Measurements from ENCODE around the gene GP1BB. TPM values are rescaled to one million over a fixed set of nuclear protein-coding genes. Genes with fewer than 3 reads are reported as not detected.

Gene GP1BB
- total and polyA plus RNA-seq, 2 of the 13 experiments (the other 11 are each of a cell fraction or from before 2014, with no cell fraction given), result not detected

DNA sequence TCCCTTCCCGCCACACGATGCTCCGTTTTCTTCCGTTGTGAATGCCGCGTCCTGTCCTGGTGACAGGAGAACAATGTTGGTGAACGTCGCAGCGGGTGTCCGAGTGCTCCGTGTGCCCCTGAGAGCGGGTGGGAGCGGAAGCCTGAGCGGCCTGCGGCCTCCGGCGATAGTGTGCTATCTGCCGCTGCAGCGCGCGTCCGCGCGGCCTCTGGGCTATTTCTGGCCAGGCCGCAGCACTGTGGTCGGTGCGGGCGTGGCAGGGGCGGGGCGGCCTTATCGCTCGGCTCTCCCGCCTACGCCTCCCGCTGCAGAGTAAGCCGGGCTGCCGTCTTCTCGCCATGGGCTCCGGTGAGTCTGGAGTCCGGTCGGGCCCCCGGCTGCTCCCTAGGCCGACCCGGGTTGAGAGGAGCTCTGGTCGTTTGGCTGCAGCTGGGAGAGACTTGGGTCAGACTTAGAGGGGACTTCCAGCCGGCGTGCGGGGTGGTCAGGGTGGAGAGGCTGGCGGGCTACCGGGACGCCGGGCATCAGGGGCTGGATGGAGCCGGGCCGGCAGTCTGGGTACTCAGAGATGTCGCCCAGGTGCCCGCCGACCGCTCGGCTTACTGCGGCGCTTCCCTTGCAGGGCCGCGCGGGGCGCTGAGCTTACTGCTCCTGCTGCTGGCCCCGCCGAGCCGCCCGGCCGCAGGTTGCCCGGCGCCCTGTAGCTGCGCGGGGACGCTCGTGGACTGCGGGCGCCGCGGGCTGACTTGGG lies at the start of gene GP1BB (continued):
- TF ChIP-seq SOX6 (IDR thresholded peaks at IDR 0.05) (no peak), SOX6 (CRISPR knock-in tag; IDR thresholded peaks at IDR 0.05) (peak; percentile 52), YEATS4 (CRISPR knock-in tag; IDR thresholded peaks at IDR 0.05; ENCODE audit: borderline replicate concordance) (peak; percentile 16; the same call in 1 of the 2 replicates), ZNF660 (CRISPR knock-in tag; IDR thresholded peaks at IDR 0.05; ENCODE audit: borderline replicate concordance, low read depth) (no peak), NR2C2 (CRISPR knock-in tag; IDR thresholded peaks at IDR 0.05; ENCODE audit: borderline replicate concordance) (no peak), ZNF501 (CRISPR knock-in tag; IDR thresholded peaks at IDR 0.05) (no peak; the same call in 1 of the 2 replicates), GTF3A (CRISPR knock-in tag; conservative IDR thresholded peaks at IDR 0.05) (no peak), ATF7-NPFF (CRISPR knock-in tag; IDR thresholded peaks at IDR 0.05; ENCODE audit: low read depth) (no peak), MTF2 (CRISPR knock-in tag; IDR thresholded peaks at IDR 0.05; ENCODE audit: borderline replicate concordance) (peak; percentile 93), HOXA3 (CRISPR knock-in tag; IDR thresholded peaks at IDR 0.05) (peak; percentile 6; the same call in 1 of the 2 replicates), SIX4 (CRISPR knock-in tag; IDR thresholded peaks at IDR 0.05) (no peak), ZNF597 (CRISPR knock-in tag; IDR thresholded peaks at IDR 0.05) (no peak), GZF1 (CRISPR knock-in tag; IDR thresholded peaks at IDR 0.05) (no peak), SMARCC2 (IDR thresholded peaks at IDR 0.05) (no peak), KAT2B (IDR thresholded peaks at IDR 0.05; ENCODE audit: borderline replicate concordance, low read depth, low read length) (no peak), CERS6 (CRISPR knock-in tag; IDR thresholded peaks at IDR 0.05) (no peak), SOX13 (IDR thresholded peaks at IDR 0.05) (no peak), SOX13 (CRISPR knock-in tag; conservative IDR thresholded peaks at IDR 0.05 in 1 of 2, IDR thresholded peaks at IDR 0.05 in 1 of 2) (peak in 1 of 2 experiments; percentile 30; a peak in 1 of 4 replicates), HNF4G (IDR thresholded peaks at IDR 0.05; ENCODE audit: borderline replicate concordance, low read depth, low read length) (no peak), HNF4G (CRISPR knock-in tag; IDR thresholded peaks at IDR 0.05; ENCODE audit: borderline replicate concordance, low read depth) (no peak), FOXO4 (CRISPR knock-in tag; conservative IDR thresholded peaks at IDR 0.05) (no peak), ZNF451 (CRISPR knock-in tag; IDR thresholded peaks at IDR 0.05) (no peak; the same call in 1 of the 2 replicates)
- TF ChIP-seq, protein P1, sequence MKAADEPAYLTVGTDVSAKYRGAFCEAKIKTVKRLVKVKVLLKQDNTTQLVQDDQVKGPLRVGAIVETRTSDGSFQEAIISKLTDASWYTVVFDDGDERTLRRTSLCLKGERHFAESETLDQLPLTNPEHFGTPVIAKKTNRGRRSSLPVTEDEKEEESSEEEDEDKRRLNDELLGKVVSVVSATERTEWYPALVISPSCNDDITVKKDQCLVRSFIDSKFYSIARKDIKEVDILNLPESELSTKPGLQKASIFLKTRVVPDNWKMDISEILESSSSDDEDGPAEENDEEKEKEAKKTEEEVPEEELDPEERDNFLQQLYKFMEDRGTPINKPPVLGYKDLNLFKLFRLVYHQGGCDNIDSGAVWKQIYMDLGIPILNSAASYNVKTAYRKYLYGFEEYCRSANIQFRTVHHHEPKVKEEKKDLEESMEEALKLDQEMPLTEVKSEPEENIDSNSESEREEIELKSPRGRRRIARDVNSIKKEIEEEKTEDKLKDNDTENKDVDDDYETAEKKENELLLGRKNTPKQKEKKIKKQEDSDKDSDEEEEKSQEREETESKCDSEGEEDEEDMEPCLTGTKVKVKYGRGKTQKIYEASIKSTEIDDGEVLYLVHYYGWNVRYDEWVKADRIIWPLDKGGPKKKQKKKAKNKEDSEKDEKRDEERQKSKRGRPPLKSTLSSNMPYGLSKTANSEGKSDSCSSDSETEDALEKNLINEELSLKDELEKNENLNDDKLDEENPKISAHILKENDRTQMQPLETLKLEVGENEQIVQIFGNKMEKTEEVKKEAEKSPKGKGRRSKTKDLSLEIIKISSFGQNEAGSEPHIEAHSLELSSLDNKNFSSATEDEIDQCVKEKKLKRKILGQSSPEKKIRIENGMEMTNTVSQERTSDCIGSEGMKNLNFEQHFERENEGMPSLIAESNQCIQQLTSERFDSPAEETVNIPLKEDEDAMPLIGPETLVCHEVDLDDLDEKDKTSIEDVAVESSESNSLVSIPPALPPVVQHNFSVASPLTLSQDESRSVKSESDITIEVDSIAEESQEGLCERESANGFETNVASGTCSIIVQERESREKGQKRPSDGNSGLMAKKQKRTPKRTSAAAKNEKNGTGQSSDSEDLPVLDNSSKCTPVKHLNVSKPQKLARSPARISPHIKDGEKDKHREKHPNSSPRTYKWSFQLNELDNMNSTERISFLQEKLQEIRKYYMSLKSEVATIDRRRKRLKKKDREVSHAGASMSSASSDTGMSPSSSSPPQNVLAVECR (CRISPR knock-in tag; IDR thresholded peaks at IDR 0.05; ENCODE audit: borderline replicate concordance), result peak; percentile 21; the same call in 1 of the 2 replicates

Data from HepG2 (cell line).